SKM-1 treated with dmso at 0.1 percent for 144 hours (cell line): Measurements from ENCODE around the gene GCKR.
A peak's percentile ranks its signal among the peaks of the same experiment; 100 is the strongest.

ENCODE experiments used
- DNase-seq: peaks from one replicate; lab custom pipeline; 2025; ENCODE audit not compliant: unreplicated experiment; lab: John Stamatoyannopoulos, UW

GCKR gene, protein sequence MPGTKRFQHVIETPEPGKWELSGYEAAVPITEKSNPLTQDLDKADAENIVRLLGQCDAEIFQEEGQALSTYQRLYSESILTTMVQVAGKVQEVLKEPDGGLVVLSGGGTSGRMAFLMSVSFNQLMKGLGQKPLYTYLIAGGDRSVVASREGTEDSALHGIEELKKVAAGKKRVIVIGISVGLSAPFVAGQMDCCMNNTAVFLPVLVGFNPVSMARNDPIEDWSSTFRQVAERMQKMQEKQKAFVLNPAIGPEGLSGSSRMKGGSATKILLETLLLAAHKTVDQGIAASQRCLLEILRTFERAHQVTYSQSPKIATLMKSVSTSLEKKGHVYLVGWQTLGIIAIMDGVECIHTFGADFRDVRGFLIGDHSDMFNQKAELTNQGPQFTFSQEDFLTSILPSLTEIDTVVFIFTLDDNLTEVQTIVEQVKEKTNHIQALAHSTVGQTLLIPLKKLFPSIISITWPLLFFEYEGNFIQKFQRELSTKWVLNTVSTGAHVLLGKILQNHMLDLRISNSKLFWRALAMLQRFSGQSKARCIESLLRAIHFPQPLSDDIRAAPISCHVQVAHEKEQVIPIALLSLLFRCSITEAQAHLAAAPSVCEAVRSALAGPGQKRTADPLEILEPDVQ

DNA sequence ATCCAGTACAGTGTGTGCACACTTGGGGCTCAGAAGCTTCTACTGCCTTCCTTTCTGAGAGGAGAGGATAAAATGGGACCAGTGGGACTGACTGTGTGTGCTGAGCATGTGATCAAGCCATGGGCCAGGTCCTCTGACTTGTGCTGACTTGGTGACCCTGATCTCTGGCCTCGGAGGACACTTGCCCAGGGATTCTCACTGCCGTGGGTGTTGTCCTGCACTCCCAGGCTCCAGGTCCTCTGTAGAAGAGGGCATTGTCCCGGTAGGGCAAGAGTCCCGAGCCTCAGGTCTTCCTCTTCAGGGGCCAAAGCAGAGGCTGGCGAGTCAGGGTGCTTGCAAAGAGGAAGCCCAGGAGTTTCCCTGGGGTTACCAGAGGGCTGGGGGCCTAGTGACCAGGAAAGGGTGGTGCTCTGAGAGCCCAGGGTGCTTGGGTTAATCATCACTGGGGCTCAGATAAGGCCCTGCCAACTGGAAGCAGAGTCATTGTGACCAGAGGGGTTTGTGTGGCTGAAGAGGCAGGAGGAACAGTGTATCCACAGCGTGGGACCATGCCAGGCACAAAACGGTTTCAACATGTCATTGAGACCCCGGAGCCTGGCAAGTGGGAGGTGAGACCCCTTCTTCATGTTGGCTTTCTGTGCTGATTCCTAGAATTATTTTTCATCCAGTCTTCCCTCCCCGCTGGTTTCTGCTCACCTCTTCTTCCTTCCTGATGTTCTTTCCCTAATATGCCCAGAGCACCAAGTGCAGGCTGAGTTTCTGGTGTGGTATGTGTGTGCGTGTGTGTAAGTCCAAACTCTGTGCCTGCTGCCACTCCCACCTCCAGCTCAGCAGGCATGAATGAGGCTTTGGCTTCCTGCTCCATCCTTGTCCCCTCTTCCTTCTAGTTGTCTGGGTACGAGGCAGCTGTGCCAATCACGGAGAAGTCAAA lies at the start of gene GCKR:
Gene GCKR, plus strand, starts transcription at position 483 of the 931 bp plus-strand sequence. Its CDS starts 66 bp downstream, at position 549.
- DNase-seq, result peak; percentile 29

DNA sequence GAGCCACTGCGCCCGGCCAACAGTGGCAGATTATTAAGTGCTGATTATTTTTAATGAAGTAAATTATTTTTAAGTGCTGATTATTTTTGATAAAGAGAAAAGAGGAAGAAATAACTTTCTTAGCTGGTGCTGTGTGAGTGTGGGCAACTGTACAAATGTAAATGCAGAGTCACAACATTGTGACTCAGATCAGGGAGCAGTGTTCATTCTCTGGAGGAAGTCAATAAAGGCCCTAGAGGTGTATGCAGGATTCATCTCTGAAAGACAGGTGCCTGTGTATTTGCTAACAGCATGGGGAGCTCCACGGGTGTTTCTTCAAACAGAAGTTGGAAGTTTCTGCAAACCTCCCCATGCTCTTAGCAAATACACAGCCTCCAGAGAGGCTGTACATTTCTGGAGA lies 48.3 kb upstream of the GCKR start:
- no peak for DNase-seq

DNA sequence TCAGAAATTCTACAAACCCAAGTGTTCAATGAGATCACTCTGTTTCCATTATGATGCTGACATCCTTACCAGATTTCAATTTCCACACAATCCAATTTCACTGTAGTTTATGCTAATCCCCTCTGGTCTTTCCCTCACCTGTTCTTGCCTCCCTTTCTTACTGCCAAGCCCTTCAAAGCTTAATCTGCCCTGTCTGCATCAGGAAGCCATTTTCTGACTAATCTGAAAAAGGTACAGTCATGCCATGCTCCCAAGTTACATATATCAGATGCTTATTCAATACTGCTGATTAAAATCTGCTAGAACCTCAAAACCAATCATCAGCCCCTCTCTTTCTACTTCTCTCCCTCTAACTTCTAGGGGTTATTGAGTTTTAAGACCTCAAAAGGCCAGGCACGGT lies 45.5 kb upstream of the GCKR start:
- no peak for DNase-seq

DNA sequence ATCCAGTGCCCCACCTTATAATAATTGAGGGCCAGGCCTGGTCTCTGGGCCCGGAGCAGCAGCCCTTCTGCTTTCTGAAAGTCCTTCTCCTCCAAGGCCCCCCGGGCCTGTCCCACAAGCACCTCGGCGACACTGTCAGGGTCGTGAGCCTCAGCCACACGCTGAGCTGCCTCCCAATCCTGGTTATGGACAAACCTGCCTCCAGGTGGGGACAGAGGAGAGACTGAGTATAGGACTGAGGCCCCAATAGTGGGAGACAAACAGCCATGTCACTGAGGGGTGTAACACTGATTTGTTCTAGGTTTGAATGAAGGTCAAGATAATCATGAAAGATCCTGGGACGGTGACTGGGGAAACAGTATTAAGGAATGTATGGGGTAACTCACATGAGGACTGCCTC lies 42.7 kb upstream of the GCKR start:
- DNase-seq, result no peak

DNA sequence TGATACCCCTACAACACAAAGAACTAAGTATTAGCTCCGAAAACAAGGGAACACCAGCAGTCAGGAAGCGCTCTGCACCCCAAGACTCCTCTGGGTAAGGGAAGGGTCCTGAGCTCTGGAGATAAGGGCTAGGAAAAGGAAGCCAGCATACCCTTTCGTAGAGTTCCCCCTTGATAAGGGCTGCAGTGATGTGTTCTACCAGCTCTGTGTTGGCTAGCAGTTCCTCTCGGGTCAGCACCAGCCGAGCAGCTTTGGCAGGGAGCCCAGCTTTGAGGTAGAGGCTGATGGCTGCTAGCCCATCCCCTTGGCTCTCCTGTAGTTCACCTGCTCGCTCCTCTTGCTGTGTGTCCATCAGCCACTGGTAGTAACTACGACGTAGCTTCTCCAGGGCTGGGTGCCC lies 35.5 kb upstream of the GCKR start:
- no peak for DNase-seq

DNA sequence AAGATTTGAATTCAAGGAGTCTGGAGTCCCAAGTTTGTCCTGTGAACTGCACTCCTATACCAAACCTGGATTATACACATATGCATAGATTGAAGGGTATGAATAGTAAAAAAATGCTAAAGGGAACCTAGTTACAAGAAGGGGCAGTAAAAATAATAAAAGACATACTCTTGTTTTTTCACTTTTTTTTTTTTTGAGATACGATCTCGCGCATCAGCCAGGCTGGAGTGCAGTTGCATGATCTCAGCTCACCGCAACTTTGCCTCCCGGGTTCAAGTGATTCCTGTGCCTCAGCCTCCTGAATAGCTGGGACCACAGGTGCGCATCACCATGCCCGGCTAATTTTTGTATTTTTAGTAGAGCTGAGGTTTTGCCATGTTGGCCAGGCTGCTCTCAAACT lies 32.2 kb upstream of the GCKR start:
- DNase-seq, result no peak

DNA sequence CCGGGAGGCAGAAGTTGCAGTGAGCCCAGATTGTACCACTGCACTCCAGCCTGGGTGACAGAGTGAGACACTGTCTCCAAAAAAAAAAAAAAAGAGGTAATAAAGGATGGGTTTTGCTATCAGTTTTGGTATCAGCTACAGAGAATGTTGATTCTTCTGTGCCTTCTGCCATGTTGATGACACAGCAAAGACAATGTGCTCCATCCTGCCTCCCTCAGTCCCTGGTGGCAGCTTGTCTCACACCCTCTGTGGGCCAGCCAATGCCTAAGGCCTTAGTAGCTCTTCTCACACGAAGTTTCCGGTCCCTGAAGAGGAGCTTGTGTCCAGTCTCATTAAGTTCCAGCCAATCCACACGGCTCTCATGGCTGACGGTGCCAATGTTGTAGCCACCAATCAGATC lies 24.7 kb upstream of the GCKR start:
- DNase-seq, result no peak

DNA sequence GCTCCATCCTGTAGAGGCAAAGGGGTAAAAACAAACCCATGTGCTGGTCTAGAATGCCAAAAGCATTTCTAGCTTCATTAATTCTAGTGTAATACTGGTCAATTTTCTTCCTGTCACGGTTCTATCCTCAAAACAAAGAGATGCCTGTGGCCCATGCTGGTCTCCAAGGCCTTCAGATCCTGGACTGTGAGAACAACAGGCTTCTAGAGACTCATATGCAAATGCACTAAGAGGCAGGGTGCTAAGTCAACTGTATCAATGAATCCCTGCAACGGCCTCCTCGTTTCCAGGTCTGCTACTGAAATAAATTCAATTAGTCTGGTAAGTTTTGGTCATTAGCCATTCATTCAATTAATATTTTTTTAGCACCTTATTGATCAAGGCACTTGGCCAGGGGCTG lies 11.1 kb upstream of the GCKR start:
- no peak for DNase-seq

DNA sequence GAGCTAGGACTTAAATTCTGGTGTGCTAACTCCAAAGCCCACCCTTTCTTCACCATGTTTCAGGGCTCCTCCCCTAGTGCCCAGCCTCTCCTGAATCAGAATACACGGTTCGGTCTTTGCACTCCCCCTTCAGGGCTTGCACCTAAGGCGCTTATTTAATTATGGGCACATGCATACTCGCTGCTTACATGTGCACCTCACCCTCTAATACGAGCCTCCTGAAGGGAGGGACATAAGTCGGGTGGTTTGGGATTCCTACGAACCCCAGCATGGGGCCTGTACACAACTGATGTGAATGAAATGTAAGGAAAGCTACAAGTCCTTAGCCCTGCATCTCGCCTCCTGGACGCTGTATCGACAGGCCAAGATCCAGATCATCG lies 7.5 kb upstream of the GCKR start:
- DNase-seq, result no peak

DNA sequence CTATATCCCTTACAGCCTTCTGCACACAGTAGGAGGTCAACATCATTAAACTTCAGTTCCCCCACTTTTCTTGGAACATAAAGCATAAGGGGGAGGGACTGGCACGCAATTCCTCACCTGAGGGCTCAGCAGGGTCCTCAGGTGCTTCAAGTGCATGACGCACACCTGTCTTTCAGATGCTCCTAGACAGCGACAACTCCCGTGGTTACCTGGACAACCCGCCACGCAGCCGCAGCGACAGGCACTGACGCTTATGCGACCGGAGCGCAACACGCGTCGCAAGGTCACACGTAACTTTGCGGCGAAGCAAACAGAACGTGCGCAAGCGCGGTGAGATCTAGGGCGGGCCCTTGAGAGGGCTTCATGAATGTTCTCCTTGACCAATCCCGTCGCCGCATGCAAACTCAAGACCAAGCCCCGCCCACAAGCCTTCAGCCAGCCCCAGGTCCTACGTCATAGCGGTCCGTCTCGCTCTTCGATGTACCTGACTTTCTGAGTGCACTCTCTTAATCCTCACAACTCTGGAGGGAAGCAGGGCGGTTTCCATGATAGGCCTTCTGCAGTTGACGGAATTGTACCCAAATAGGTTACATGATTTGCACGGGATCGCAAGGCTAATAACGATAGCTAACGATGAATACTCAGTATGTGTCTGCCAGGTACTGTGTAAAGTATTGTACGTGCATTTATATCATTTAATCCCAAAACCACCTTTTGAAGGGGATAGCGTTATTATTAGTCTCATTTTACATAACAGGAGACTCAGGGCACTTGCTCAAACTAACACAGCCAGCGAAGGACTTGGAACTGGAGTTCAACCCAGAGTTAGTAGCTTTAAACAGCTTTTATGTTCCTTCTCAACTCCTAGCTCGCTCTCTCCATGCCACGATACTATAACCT lies 6.9 kb upstream of the GCKR start, which contains the start of gene IFT172:
Gene IFT172, minus strand, starts transcription at position 246 of the 900 bp plus-strand sequence. Its CDS starts 90 bp downstream, at position 156.
- DNase-seq, result peak; percentile 79

DNA sequence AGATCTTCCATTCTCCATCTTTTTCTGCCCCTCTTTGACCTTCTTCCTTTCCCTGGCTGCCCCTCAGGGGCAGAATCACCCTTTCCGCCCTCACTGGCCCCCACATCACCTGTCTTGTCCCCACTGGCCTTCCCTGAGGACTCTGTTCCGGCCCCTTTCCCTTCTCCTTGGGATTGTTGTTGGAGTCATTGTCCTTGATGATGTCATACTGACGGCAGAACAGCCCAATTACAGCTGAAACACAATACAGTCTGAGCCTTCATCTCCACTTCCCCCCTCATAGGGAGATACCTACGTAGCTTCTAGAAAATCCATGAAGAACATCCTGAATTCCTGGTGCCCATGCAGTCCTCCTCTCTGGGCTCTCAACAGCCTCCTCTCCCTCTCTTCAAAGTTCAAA lies 4.1 kb upstream of the GCKR start:
- no peak for DNase-seq

DNA sequence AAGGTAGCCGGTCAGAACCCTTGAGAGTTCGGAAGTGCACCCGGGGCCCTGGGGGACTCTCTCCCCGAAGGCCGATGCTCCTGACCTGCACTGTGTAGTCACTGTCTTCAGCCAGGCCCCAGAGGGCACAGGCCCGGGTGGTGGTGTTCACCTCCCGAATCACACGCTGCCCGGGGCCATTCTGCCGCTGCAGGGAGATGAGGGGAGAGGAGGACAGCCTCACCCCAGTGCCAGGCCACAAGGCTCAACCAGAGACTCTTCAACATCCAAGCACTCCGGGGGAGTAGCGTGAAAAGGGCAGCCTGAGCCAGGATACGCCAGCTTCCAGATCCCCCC lies 2.7 kb upstream of the GCKR start:
- DNase-seq, result no peak

DNA sequence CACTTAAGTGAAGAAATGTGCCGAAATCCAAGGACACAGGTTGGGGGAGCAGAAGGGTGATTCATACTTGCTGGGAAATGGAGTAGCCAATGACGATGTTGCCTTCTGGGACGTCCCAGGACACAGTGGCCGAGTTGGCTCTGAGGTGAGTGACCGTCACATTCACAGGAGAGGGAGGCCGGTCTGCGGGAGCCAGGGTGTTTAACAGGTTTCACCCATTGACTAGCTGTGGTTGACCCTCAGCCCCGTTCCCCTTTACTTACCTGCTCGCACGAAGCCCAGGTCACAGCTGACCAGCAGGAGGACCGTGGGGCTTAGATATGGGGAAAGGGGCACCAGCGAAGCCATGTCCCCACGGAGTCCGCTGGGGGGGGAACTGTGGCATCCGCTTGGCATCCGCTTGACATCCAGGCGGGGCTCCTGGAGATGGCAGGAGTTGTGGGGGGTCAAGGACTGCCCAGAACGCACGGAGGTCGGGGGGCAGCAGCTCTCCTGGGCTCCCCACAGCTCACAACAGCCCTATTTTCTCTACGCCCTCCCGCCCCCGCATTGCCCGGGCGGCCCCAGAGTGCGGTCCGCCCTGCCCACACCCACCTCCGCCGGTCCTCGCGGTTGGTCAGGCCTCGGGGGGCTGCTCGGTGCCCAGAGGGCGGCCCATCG lies 2.2 kb upstream of the GCKR start:
- DNase-seq, result no peak

DNA sequence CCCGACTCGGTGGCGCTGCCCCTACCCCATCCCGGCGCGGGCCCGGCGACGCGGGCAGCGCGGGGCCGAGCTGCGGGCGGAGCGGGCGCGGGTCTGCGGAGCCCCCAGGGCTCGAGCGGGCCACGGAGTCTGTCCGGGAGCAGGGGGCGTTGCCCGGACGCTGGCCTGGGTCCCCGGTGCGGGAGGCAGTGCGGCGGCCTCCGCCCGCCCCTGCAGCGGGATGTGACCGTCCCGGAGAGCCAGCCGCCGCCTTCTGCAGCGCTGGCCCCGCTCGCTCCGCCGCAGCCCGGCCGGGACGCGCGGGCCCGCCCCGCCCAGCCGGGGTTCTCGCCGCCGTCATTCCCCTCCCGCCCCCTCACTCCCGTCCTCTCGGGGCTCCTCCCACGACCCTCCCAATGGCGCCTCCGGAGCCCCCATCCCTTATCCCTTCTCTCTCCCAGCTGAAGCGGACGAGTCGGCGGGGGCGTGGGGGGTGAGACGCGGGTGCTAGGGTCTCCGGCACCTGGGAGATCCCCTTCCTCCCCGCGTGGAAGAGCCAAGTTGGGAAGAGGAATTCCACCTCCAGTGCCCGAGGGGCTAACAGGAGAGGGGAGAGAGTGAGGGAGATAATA lies 1.6 kb upstream of the GCKR start, which contains the start of gene FNDC4:
Gene FNDC4, minus strand, starts transcription at position 257 of the 611 bp plus-strand sequence. CDS start 521 bp downstream, outside the sequence.
- DNase-seq, result no peak

DNA sequence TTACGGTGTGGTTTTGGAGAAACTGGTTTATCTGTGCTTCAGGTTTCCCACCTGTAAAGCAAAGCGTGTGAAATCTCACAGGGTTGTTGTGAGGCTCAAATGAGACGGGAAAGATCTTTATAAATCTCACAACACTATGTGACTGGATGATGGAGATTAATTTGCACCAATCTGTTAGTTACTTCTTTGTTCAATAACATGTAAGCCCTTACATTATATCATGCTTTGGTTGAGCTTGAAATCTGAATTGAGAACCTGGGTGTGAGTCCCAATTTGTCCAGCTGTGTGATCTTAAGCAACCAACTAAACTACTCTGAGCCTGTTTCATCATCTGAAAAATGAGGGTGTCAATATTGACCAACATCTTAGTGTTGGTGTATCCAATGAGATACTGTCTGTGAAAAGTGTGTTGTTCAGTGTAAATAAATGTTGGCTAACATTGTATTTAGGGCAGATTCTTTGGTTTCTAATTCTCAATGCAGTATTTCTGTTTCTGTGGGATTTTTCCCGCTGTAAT lies 741 bp upstream of the GCKR start:
- DNase-seq, result no peak

DNA sequence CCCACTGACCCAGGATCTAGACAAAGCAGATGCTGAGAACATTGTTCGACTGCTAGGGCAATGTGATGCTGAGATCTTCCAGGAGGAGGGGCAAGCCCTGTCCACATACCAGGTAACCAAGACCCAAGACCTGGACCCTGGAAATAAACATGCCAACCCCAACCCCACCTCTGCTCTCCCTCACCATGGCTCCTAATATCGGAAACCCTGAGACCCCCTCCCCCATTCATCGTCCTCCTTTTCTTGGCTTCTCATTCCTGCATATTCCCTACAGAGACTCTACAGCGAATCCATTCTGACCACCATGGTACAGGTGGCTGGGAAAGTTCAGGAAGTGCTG lies 619 bp downstream of the GCKR start:
- DNase-seq, result no peak

DNA sequence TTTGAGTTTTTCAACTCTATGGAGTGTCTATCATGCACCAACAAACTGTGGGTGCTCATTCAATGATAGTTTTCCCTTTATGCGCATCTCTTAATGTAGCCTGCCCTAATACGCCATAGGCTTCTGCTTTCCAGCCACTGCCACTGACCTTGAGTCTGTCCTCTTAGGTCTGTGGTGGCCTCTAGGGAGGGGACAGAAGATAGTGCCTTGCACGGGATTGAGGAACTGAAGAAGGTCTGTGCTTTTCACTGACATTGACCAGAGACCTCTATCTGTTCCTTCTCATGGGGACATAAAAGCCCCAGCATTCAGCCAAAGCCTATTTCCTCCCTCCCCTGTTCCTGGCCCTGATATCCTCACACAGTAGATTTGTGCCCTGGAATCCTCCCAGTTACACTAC lies 2.3 kb downstream of the GCKR start:
- DNase-seq, result no peak

DNA sequence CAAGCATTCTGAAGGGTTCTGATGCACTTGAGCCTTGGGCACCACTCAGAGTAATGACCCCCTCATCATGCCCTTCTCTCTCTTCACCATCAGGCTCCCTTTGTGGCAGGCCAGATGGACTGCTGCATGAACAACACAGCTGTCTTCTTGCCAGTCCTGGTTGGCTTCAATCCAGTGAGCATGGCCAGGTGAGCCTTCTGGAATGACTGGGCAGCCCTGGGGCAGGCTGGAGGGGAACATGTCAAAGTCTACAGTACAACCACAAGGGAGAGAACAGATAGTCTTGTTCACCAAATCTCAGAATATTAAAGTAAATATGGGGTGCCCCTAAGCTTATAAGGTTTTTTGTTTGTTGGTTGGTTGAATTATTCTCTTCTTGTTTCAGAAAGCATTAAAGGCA lies 4.4 kb downstream of the GCKR start:
- no peak for DNase-seq

DNA sequence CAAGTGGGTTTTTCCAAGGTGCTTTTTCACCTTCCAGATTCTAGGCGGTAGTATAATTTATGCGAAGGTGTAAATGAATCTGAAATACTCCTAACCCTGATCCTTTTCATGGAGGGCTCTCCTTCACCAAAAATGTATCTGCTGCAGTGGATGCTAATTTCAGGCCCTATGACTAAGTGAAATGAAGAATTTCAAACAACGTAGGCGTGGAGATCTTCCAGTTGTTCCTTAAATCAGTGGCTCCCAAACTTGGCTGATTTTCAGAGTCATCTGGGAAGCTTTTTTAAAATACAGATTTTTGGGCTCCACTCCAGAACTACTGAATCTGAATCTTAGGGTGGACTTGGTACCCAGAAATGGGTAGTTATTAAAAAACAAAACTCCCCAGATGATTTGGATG lies 5.5 kb downstream of the GCKR start:
- DNase-seq, result no peak

DNA sequence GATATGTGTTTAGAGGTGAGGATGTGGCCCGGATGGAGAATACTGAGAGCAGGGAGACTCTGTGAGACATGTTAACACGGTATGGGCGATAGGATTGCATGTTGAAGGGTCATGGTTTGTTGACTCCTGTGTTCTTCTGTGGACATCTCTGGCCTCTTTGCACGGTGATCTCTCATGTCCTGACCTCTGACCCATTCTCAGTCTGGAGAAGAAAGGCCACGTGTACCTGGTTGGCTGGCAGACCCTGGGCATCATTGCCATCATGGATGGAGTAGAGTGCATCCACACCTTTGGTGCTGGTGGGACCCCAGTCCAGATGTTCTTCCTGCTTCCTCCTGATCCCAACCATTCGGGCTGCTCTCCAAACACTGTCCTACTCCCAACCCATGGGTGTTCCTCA lies 9.9 kb downstream of the GCKR start:
- DNase-seq, result no peak
